Ascending aorta (tissue), 2 donors: ENCODE measurements around the gene STX8. TPM values are rescaled to one million over a fixed set of nuclear protein-coding genes. Genes with fewer than 3 reads are reported as not detected.
A peak's percentile ranks its signal among the peaks of the same experiment; 100 is the strongest.

ENCODE experiments used
- DNase-seq, 2 donors: peaks; one replicate each; pipeline ENCODE4 v3.0.0-alpha.2; 2019; ENCODE audit warnings: low spot score in 2 of 2
- H3K27ac ChIP-seq, 2 donors: fragments of 200-600 bp; sonication (generic); one replicate each; pipeline ENCODE4 v1.5.1; 2016 to 2017; ENCODE audit warnings: mild to moderate bottlenecking in 1 of 2
- H3K27me3 ChIP-seq: fragments of 200-600 bp; sonication (generic); one replicate; pipeline ENCODE4 v1.5.1; 2017
- H3K36me3 ChIP-seq, 2 donors: fragments of 200-600 bp; sonication (generic); one replicate each; pipeline ENCODE4 v1.5.1; 2016
- H3K4me1 ChIP-seq, 2 donors: fragments of 200-600 bp; sonication (generic); one replicate each; pipeline ENCODE4 v1.5.1; 2016 to 2017; ENCODE audit warnings: mild to moderate bottlenecking in 1 of 2
- H3K4me3 ChIP-seq, 2 donors: fragments of 200-600 bp; sonication (generic); one replicate each; pipeline ENCODE4 v1.5.1; 2016 to 2017; ENCODE audit warnings: mild to moderate bottlenecking in 1 of 2
- H3K9me3 ChIP-seq, 2 donors: fragments of 200-600 bp; sonication (generic); one replicate each; pipeline ENCODE4 v1.5.1; 2016
- CTCF ChIP-seq, 3 experiments: fragments of 200-600 bp in 2 of 3; fragments of 450-650 bp in 1 of 3; sonication (generic) in 2 of 3; IDR thresholded peaks; one replicate each; pipeline ENCODE4 v1.5.1; 2016 to 2019; ENCODE audit warnings: antibody characterized with exemption in 3 of 3, mild to moderate bottlenecking in 1 of 3, moderate library complexity in 1 of 3
- intact Hi-C: fragments of 100-400 bp; cut with DNase I; formaldehyde crosslinking; loops from one replicate; pipeline ENCODE4 v1.15.1; 2023
- total RNA-seq: library from RNA; depleted of rRNA; stranded (reverse); fragments of >200 nt; gene quantifications from one replicate; pipeline ENCODE4 v1.1.0, GENCODE V29; 2016

STX8 gene
- total RNA-seq, 1 donor from 2014 or later, result 7.6 TPM

GRCh38 chr17:9408868-9409829, 166.5 kb downstream of the STX8 start:
- peaks cover 0 to 3% of the 10 kb centered on the region in 2 donors for H3K4me1 ChIP-seq
- DNase-seq, result no peak
- H3K27ac ChIP-seq, result no peak overlapping the region
- H3K9me3 ChIP-seq, result no peaks in the 10 kb centered on the region
- intact Hi-C loops, result no loop called here
- no peaks in the 10 kb centered on the region for H3K27me3 ChIP-seq
- no peak overlapping the region for H3K4me3 ChIP-seq
- no peaks in the 10 kb centered on the region for H3K36me3 ChIP-seq
- TF ChIP-seq CTCF (IDR thresholded peaks at IDR 0.05), result no peak

DNA sequence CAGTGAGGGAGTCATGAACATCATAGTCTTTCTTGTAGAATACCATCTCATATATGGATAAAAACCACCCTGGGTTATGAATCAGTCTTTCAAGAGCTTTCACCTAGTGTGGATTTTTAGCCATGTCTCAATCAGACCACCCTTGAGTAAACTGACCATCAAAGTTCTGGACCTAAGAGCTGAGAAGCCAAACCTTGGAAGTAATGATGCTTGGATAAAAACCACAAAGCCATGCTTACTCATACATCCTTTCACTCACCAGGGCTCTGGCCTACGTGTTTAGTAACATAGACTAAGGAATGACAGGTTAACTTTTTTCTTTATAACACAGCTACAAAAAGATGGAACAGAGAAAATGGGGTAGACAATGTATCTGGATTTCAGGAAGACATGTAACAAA, 167.2 kb downstream of the STX8 start:
- no peak overlapping the region for H3K4me3 ChIP-seq
- intact Hi-C loops, result no loop called here
- no peaks in the 10 kb centered on the region for H3K36me3 ChIP-seq
- H3K9me3 ChIP-seq, result no peaks in the 10 kb centered on the region
- DNase-seq, result no peak
- peaks cover 0 to 3% of the 10 kb centered on the region in 2 donors for H3K4me1 ChIP-seq
- no peak overlapping the region for H3K27ac ChIP-seq
- TF ChIP-seq CTCF (IDR thresholded peaks at IDR 0.05), result no peak
- H3K27me3 ChIP-seq, result no peaks in the 10 kb centered on the region

DNA sequence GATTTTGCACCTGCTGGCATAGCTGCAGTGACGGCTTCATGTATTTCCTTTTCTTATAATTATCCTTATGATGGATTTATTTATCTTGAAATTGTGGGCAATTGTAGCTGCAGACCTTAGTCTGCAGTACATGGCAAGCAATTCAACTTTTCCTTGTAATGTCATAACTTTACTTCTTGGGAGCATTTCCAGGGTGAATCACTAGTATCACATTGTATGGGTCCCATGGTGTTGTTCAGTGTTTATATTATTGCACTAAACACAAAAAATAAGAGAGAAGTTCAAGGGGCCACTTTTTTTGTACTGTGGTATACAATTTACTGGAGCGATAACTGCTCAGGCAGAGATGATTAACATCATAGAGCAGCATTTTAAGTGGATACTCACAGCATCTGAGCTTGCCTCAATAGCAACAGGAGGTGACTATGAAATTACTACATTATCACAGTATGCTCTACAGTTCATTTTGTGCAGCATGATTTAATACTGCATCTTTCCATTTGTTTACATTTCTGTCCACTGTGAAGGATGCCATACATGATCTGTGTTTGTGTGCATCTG, 169.5 kb downstream of the STX8 start:
- H3K4me1 ChIP-seq, result peaks cover 0 to 3% of the 10 kb centered on the region in 2 donors
- no peaks in the 10 kb centered on the region for H3K9me3 ChIP-seq
- no peak for DNase-seq
- no peaks in the 10 kb centered on the region for H3K36me3 ChIP-seq
- intact Hi-C loops, result no loop called here
- H3K27me3 ChIP-seq, result no peaks in the 10 kb centered on the region
- H3K4me3 ChIP-seq, result no peak overlapping the region
- no peak overlapping the region for H3K27ac ChIP-seq
- no peak for TF ChIP-seq CTCF (IDR thresholded peaks at IDR 0.05)

GRCh38 chr17:9403257-9403656, 172.4 kb downstream of the STX8 start:
- DNase-seq, result no peak
- Histone ChIP-seq H3K27me3 (no peaks in the 10 kb centered on the region), H3K4me1 (no peaks in the 10 kb centered on the region), H3K36me3 (no peaks in the 10 kb centered on the region), H3K9me3 (no peaks in the 10 kb centered on the region), H3K4me3 (no peak overlapping the region), H3K27ac (no peak overlapping the region)
- TF ChIP-seq CTCF (IDR thresholded peaks at IDR 0.05), result no peak
- intact Hi-C loops, result no loop called here

DNA sequence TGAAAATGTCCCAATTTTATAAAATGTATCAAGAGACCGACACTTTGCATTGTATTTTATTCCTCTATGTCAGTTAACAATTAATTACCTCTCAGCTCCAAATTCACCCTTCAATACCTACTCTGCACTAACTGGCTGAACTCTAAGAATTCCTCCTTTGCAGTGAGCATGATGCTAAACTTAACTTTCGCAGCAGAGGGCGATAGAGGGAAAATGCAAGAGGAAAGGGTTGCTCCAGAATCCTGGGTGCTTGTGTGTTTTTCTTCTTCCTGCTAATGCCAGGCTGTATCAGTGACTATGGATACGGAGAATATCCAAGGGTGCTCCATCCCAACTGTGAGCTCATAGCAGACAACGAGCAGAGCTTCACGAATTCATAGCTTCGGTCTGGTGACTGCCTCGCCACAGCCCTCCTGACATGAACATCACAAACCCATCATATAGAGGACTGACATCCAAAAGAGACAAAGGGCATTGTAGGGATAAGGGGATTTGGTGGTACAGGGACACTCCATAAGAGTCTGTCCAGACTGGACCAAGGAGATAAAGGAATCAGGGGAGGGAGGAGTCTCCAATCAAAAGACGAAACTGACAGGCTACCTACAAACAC, 172.9 kb downstream of the STX8 start:
- H3K27me3 ChIP-seq, result no peaks in the 10 kb centered on the region
- no peak overlapping the region for H3K4me3 ChIP-seq
- intact Hi-C loops, result no loop called here
- peak in 1 of 3 experiments; percentile 21 for TF ChIP-seq CTCF (IDR thresholded peaks at IDR 0.05)
- H3K4me1 ChIP-seq, result no peaks in the 10 kb centered on the region
- DNase-seq, result no peak
- H3K27ac ChIP-seq, result no peak overlapping the region
- H3K36me3 ChIP-seq, result no peaks in the 10 kb centered on the region
- H3K9me3 ChIP-seq, result no peaks in the 10 kb centered on the region
